ENCODE results near the gene UPP2. TPM values are rescaled to one million over a fixed set of nuclear protein-coding genes. Genes with fewer than 3 reads are reported as not detected.

Gene UPP2
- total and polyA plus RNA-seq, 2 experiments from 2014 or later: 0.70 TPM; not detected in 1

- WGBS (ENCODE audit: low lambda C conversion rate, missing lambda C conversion rate): 84% methylated on average over 2 of the region's 2 CpGs
- peaks cover 5% of the 10 kb centered on the region for H3K4me1 ChIP-seq (ENCODE audit: insufficient read depth)
- TF ChIP-seq CTCF (IDR thresholded peaks at IDR 0.05; ENCODE audit: poor library complexity) (no peak), EZH2phosphoT487 (IDR thresholded peaks at IDR 0.05; ENCODE audit: low read depth, severe bottlenecking, unreplicated experiment) (no peak), EZH2 (IDR thresholded peaks at IDR 0.05; ENCODE audit: borderline replicate concordance) (no peak)
- no peaks in the 10 kb centered on the region for H4K20me1 ChIP-seq (ENCODE audit: insufficient read depth, poor library complexity, severe bottlenecking)
- H3K9me3 ChIP-seq (ENCODE audit: low read depth): no peaks in the 10 kb centered on the region
- no peak overlapping the region for H3K4me3 ChIP-seq
- H2AFZ ChIP-seq: no peak overlapping the region
- no peak for DNase-seq (ENCODE audit: low spot score)
- no peak overlapping the region for H3K4me2 ChIP-seq
- H3K9me2 ChIP-seq (replicated peaks; ENCODE audit: insufficient read depth): no peaks in the 10 kb centered on the region
- no peaks in the 10 kb centered on the region for H3K27me3 ChIP-seq
- no peaks in the 10 kb centered on the region for H3K79me2 ChIP-seq
- no peaks in the 10 kb centered on the region for H3K36me3 ChIP-seq (replicated peaks; ENCODE audit: insufficient read depth, low read depth)
- H3K27ac ChIP-seq: peak overlapping the region; percentile 74
These were observed 41.4 kb upstream of the UPP2 start for GRCh38 chr2:158060160-158060834.

- H3K9me2 ChIP-seq (replicated peaks; ENCODE audit: insufficient read depth): no peaks in the 10 kb centered on the region
- H3K36me3 ChIP-seq (replicated peaks; ENCODE audit: insufficient read depth, low read depth): no peaks in the 10 kb centered on the region
- no peaks in the 10 kb centered on the region for H3K27me3 ChIP-seq
- H3K4me2 ChIP-seq: no peak overlapping the region
- H4K20me1 ChIP-seq (ENCODE audit: insufficient read depth, poor library complexity, severe bottlenecking): no peaks in the 10 kb centered on the region
- H3K79me2 ChIP-seq: no peaks in the 10 kb centered on the region
- H3K4me3 ChIP-seq: no peak overlapping the region
- WGBS (ENCODE audit: low lambda C conversion rate, missing lambda C conversion rate): 46% methylated on average over 5 of the region's 5 CpGs
- peak; percentile 26 for DNase-seq (ENCODE audit: low spot score)
- peaks cover 5% of the 10 kb centered on the region for H3K4me1 ChIP-seq (ENCODE audit: insufficient read depth)
- H3K27ac ChIP-seq: peak overlapping the region; percentile 74
- no peak overlapping the region for H2AFZ ChIP-seq
- H3K9me3 ChIP-seq (ENCODE audit: low read depth): no peaks in the 10 kb centered on the region
- no peak for TF ChIP-seq EZH2phosphoT487 (IDR thresholded peaks at IDR 0.05; ENCODE audit: low read depth, severe bottlenecking, unreplicated experiment)
- TF ChIP-seq CTCF (IDR thresholded peaks at IDR 0.05; ENCODE audit: poor library complexity): no peak
- TF ChIP-seq EZH2 (IDR thresholded peaks at IDR 0.05; ENCODE audit: borderline replicate concordance): no peak
These were observed 40.7 kb upstream of the UPP2 start for GRCh38 chr2:158060835-158061435.

- TF ChIP-seq EZH2 (IDR thresholded peaks at IDR 0.05; ENCODE audit: borderline replicate concordance): no peak
- TF ChIP-seq CTCF (IDR thresholded peaks at IDR 0.05; ENCODE audit: poor library complexity): no peak
- no peak for TF ChIP-seq EZH2phosphoT487 (IDR thresholded peaks at IDR 0.05; ENCODE audit: low read depth, severe bottlenecking, unreplicated experiment)
- H3K27me3 ChIP-seq: no peaks in the 10 kb centered on the region
- peak overlapping the region; percentile 39 for H3K27ac ChIP-seq
- no peak overlapping the region for H2AFZ ChIP-seq
- no peaks in the 10 kb centered on the region for H3K4me1 ChIP-seq (ENCODE audit: insufficient read depth)
- no peak overlapping the region for H3K4me2 ChIP-seq
- H3K9me2 ChIP-seq (replicated peaks; ENCODE audit: insufficient read depth): no peaks in the 10 kb centered on the region
- no peaks in the 10 kb centered on the region for H3K36me3 ChIP-seq (replicated peaks; ENCODE audit: insufficient read depth, low read depth)
- 94% methylated on average over 5 of the region's 5 CpGs for WGBS (ENCODE audit: low lambda C conversion rate, missing lambda C conversion rate)
- no peak overlapping the region for H3K4me3 ChIP-seq
- H4K20me1 ChIP-seq (ENCODE audit: insufficient read depth, poor library complexity, severe bottlenecking): no peaks in the 10 kb centered on the region
- no peaks in the 10 kb centered on the region for H3K79me2 ChIP-seq
- H3K9me3 ChIP-seq (ENCODE audit: low read depth): no peaks in the 10 kb centered on the region
- DNase-seq (ENCODE audit: low spot score): no peak
These were observed 39.9 kb upstream of the UPP2 start for GRCh38 chr2:158061763-158062162.

Data from hepatocyte (in vitro differentiated cells).